HEK293 (cell line): Measurements from ENCODE around the gene MRAP2.
A peak's percentile ranks its signal among the peaks of the same experiment; 100 is the strongest.

Experiments
- CTCF ChIA-PET: fragments of 350-600 bp; formaldehyde crosslinking; extraction: SDS; loops from one replicate; lab custom pipeline; 2021; ENCODE audit warnings: antibody characterized with exemption; lab: Yijun Ruan, JAX
- POLR2A ChIA-PET: fragments of 300-600 bp; formaldehyde crosslinking; extraction: SDS; loops from one replicate; lab custom pipeline; 2020; ENCODE audit warnings: antibody characterized with exemption, inconsistent platforms; lab: Yijun Ruan, JAX
- H3K27ac ChIP-seq: fragments of 200-500 bp; sonication (Bioruptor generic); 2 replicates; pipeline ENCODE4 v1.5.1; 2014; ENCODE audit warnings: low read depth, low read length, control low read depth, inconsistent platforms; ENCODE audit errors: extremely low read depth
- H3K36me3 ChIP-seq, 2 experiments: fragments of 200-500 bp in 1 of 2; sonication (Bioruptor generic) in 1 of 2; 1 replicate in 1 of 2; 2 replicates in 1 of 2; pipeline ENCODE4 v1.5.1; 2014 to 2017; ENCODE audit warnings: inconsistent platforms in 2 of 2, low read length in 2 of 2; ENCODE audit not compliant: control insufficient read depth in 2 of 2, insufficient read depth in 1 of 2
- H3K4me1 ChIP-seq: fragments of 200-500 bp; sonication (Bioruptor generic); 2 replicates; pipeline ENCODE4 v1.5.1; 2014; ENCODE audit warnings: mild to moderate bottlenecking, low read length, inconsistent platforms; ENCODE audit not compliant: control insufficient read depth, insufficient read depth
- H3K4me3 ChIP-seq: 2 replicates; pipeline ENCODE4 v1.5.1; 2011; ENCODE audit warnings: low read depth, mild to moderate bottlenecking, control low read depth, low read length, moderate library complexity
- H3K9me3 ChIP-seq: fragments of 200-500 bp; sonication (Bioruptor generic); 2 replicates; pipeline ENCODE4 v1.5.1; 2014; ENCODE audit warnings: low read depth, low read length, inconsistent platforms; ENCODE audit not compliant: control insufficient read depth, insufficient read depth
- BCL11A ChIP-seq: fragments of 450-650 bp; formaldehyde crosslinking; IDR thresholded peaks from 2 replicates; pipeline ENCODE4 v1.5.1; 2016; ENCODE audit warnings: low read depth, missing biosample characterization, missing genetic modification characterization
- BCL6B ChIP-seq: fragments of 450-650 bp; formaldehyde crosslinking; IDR thresholded peaks from 2 replicates; pipeline ENCODE4 v1.5.1; 2017; ENCODE audit warnings: missing biosample characterization, missing genetic modification characterization
- GFI1B ChIP-seq: fragments of 450-650 bp; formaldehyde crosslinking; IDR thresholded peaks from 2 replicates; pipeline ENCODE4 v1.5.1; 2016; ENCODE audit warnings: missing biosample characterization, missing genetic modification characterization
- HOXD13 ChIP-seq: sonication (generic); formaldehyde crosslinking; IDR thresholded peaks from 2 replicates; pipeline ENCODE4 v1.8.0; 2022; ENCODE audit warnings: missing genetic modification reagents, borderline replicate concordance
- SALL2 ChIP-seq: fragments of 450-650 bp; formaldehyde crosslinking; IDR thresholded peaks from 2 replicates; pipeline ENCODE4 v1.5.0; 2017; ENCODE audit warnings: missing biosample characterization, mild to moderate bottlenecking, missing genetic modification characterization, borderline replicate concordance
- YY1 ChIP-seq: fragments of 450-650 bp; formaldehyde crosslinking; IDR thresholded peaks from 2 replicates; pipeline ENCODE4 v1.5.1; 2018; ENCODE audit warnings: missing biosample characterization, missing genetic modification characterization
- ZBTB11 ChIP-seq: fragments of 450-650 bp; formaldehyde crosslinking; conservative IDR thresholded peaks from 2 replicates; pipeline ENCODE4 v1.5.1; 2016; ENCODE audit warnings: low read depth, missing biosample characterization, missing genetic modification characterization
- ZBTB26 ChIP-seq: fragments of 450-650 bp; formaldehyde crosslinking; optimal IDR thresholded peaks from 2 replicates; pipeline ENCODE3; 2016; ENCODE audit warnings: missing biosample characterization, mild to moderate bottlenecking, missing genetic modification characterization
- ZBTB7A ChIP-seq: fragments of 450-650 bp; formaldehyde crosslinking; IDR thresholded peaks from 2 replicates; pipeline ENCODE4 v1.5.1; 2016; ENCODE audit warnings: low read depth, missing biosample characterization, missing genetic modification characterization
- ZNF121 ChIP-seq: fragments of 450-650 bp; formaldehyde crosslinking; IDR thresholded peaks from 2 replicates; pipeline ENCODE4 v1.5.1; 2016; ENCODE audit warnings: missing biosample characterization, missing genetic modification characterization
- ZNF138 ChIP-seq: fragments of 450-650 bp; formaldehyde crosslinking; IDR thresholded peaks from 2 replicates; pipeline ENCODE4 v1.5.1; 2016; ENCODE audit warnings: missing biosample characterization, missing genetic modification characterization, borderline replicate concordance
- ZNF157 ChIP-seq: fragments of 450-650 bp; formaldehyde crosslinking; IDR thresholded peaks from 2 replicates; pipeline ENCODE4 v1.5.1; 2016; ENCODE audit warnings: missing biosample characterization, missing genetic modification characterization
- ZNF174 ChIP-seq: fragments of 450-650 bp; formaldehyde crosslinking; IDR thresholded peaks from 2 replicates; pipeline ENCODE4 v1.5.0; 2017; ENCODE audit warnings: missing biosample characterization, mild to moderate bottlenecking, missing genetic modification characterization
- ZNF214 ChIP-seq: fragments of 450-650 bp; formaldehyde crosslinking; IDR thresholded peaks from 2 replicates; pipeline ENCODE4 v1.5.1; 2017; ENCODE audit warnings: missing biosample characterization, mild to moderate bottlenecking, missing genetic modification characterization, borderline replicate concordance
- ZNF221 ChIP-seq: fragments of 450-650 bp; formaldehyde crosslinking; IDR thresholded peaks from 2 replicates; pipeline ENCODE4 v1.5.1; 2017; ENCODE audit warnings: missing biosample characterization, missing genetic modification characterization, borderline replicate concordance
- ZNF248 ChIP-seq: fragments of 450-650 bp; formaldehyde crosslinking; IDR thresholded peaks from 2 replicates; pipeline ENCODE4 v1.5.1; 2017; ENCODE audit warnings: missing biosample characterization, missing genetic modification characterization
- ZNF280D ChIP-seq: fragments of 450-650 bp; formaldehyde crosslinking; IDR thresholded peaks from 2 replicates; pipeline ENCODE4 v1.5.1; 2016; ENCODE audit warnings: missing biosample characterization, missing genetic modification characterization
- ZNF350 ChIP-seq: fragments of 450-650 bp; formaldehyde crosslinking; IDR thresholded peaks from 2 replicates; pipeline ENCODE4 v1.5.0; 2017; ENCODE audit warnings: missing biosample characterization, mild to moderate bottlenecking, missing genetic modification characterization
- ZNF510 ChIP-seq: fragments of 450-650 bp; formaldehyde crosslinking; IDR thresholded peaks from 2 replicates; pipeline ENCODE4 v1.5.1; 2018; ENCODE audit warnings: mild to moderate bottlenecking, missing genetic modification characterization, missing biosample characterization; ENCODE audit not compliant: insufficient replicate concordance
- ZNF560 ChIP-seq: fragments of 450-650 bp; formaldehyde crosslinking; IDR thresholded peaks from 2 replicates; pipeline ENCODE4 v1.5.1; 2017; ENCODE audit warnings: missing biosample characterization, missing genetic modification characterization, borderline replicate concordance
- ZNF561 ChIP-seq: fragments of 450-650 bp; IDR thresholded peaks from 2 replicates; pipeline ENCODE4 v1.5.1; 2018; ENCODE audit warnings: missing biosample characterization, missing genetic modification characterization, borderline replicate concordance
- ZNF571 ChIP-seq: fragments of 450-650 bp; formaldehyde crosslinking; IDR thresholded peaks from 2 replicates; pipeline ENCODE4 v1.5.0; 2017; ENCODE audit warnings: missing biosample characterization, missing genetic modification characterization
- ZNF580 ChIP-seq: fragments of 450-650 bp; formaldehyde crosslinking; IDR thresholded peaks from 2 replicates; pipeline ENCODE4 v1.5.1; 2016; ENCODE audit warnings: missing biosample characterization, missing genetic modification characterization
- ZSCAN23 ChIP-seq: fragments of 450-650 bp; formaldehyde crosslinking; IDR thresholded peaks from 2 replicates; pipeline ENCODE4 v1.5.1; 2016; ENCODE audit warnings: missing biosample characterization, missing genetic modification characterization
- ZSCAN30 ChIP-seq: fragments of 450-650 bp; IDR thresholded peaks from 2 replicates; pipeline ENCODE4 v1.5.1; 2018; ENCODE audit warnings: missing biosample characterization, mild to moderate bottlenecking, missing genetic modification characterization, moderate library complexity

Gene MRAP2

GRCh38 chr6:84002226-84002625, 31.3 kb upstream of the MRAP2 start:
- ChIA-PET POLR2A (no interaction called here), CTCF (interaction anchor here (0.7 kb wide), 1 partner anchor 18 kb away, joined by 3 read pairs; no protein-coding TSS in a partner anchor)
- Histone ChIP-seq H3K4me3 (no peak overlapping the region), H3K4me1 (no peaks in the 10 kb centered on the region), H3K9me3 (no peaks in the 10 kb centered on the region), H3K27ac (no peak overlapping the region), H3K36me3 (no peaks in the 10 kb centered on the region)
- TF ChIP-seq ZSCAN30: no peak
- no peak for TF ChIP-seq ZNF510
- no peak for TF ChIP-seq ZNF350
- TF ChIP-seq BCL11A: no peak
- peak; percentile 88 for TF ChIP-seq ZBTB11 (tag by site-specific recombination)
- no peak for TF ChIP-seq ZBTB7A (tag by site-specific recombination)
- TF ChIP-seq SALL2: no peak
- no peak for TF ChIP-seq ZNF121 (tag by site-specific recombination)

GRCh38 chr6:84003131-84003530, 30.4 kb upstream of the MRAP2 start:
- CTCF ChIA-PET: no interaction called here
- TF ChIP-seq ZNF580 (tag by site-specific recombination): no peak
- no peak for TF ChIP-seq ZNF561 (tag by site-specific recombination)
- TF ChIP-seq ZNF214 (tag by site-specific recombination): no peak
- TF ChIP-seq ZNF138 (tag by site-specific recombination): no peak
- no peak for TF ChIP-seq ZSCAN23 (tag by site-specific recombination)
- TF ChIP-seq ZNF174 (tag by site-specific recombination): no peak
- no peak for TF ChIP-seq ZNF560 (tag by site-specific recombination)
- H3K4me1 ChIP-seq: no peaks in the 10 kb centered on the region
- H3K9me3 ChIP-seq: no peaks in the 10 kb centered on the region
- H3K4me3 ChIP-seq: no peak overlapping the region
- H3K36me3 ChIP-seq: no peaks in the 10 kb centered on the region
- H3K27ac ChIP-seq: no peak overlapping the region
- POLR2A ChIA-PET: no interaction called here

GRCh38 chr6:84003654-84004053, 29.9 kb upstream of the MRAP2 start:
- Histone ChIP-seq H3K4me3 (no peak overlapping the region), H3K4me1 (no peaks in the 10 kb centered on the region), H3K9me3 (no peaks in the 10 kb centered on the region), H3K27ac (no peak overlapping the region), H3K36me3 (no peaks in the 10 kb centered on the region; a peak in 1 of 3 replicates)
- CTCF ChIA-PET: no interaction called here
- POLR2A ChIA-PET: no interaction called here
- TF ChIP-seq ZNF280D (tag by site-specific recombination): no peak
- no peak for TF ChIP-seq GFI1B (tag by site-specific recombination)
- TF ChIP-seq ZNF248 (tag by site-specific recombination): no peak
- TF ChIP-seq HOXD13 (CRISPR knock-in tag): no peak
- TF ChIP-seq ZBTB26 (tag by site-specific recombination): no peak
- TF ChIP-seq YY1 (tag by site-specific recombination): no peak
- TF ChIP-seq ZNF571 (tag by site-specific recombination): no peak
- TF ChIP-seq ZNF157 (tag by site-specific recombination): no peak
- no peak for TF ChIP-seq BCL6B (tag by site-specific recombination)
- TF ChIP-seq ZNF221: no peak
